ENCODE measurements around the gene CHCHD6.

The CHCHD6 gene

GRCh38 chr3:126720596-126720995 lies 16.6 kb downstream of the CHCHD6 start:
- Histone ChIP-seq H3K4me3 (ENCODE audit: insufficient read depth, low read depth, low read length, poor library complexity, severe bottlenecking) (no peak overlapping the region), H3K9me3 (ENCODE audit: control insufficient read depth, low read length) (no peaks in the 10 kb centered on the region), H3K4me1 (ENCODE audit: control insufficient read depth, insufficient read depth, low read length, poor library complexity, severe bottlenecking) (no peaks in the 10 kb centered on the region), H3K27ac (ENCODE audit: insufficient read depth, low read length, poor library complexity, severe bottlenecking) (no peak overlapping the region), H3K27me3 (replicated peaks; ENCODE audit: control insufficient read depth, insufficient read depth, low read length, poor library complexity, severe bottlenecking) (no peaks in the 10 kb centered on the region), H3K36me3 (ENCODE audit: control insufficient read depth, insufficient read depth, low read length) (no peaks in the 10 kb centered on the region)
- DNase-seq: no peak

- Histone ChIP-seq H3K36me3 (ENCODE audit: control insufficient read depth, insufficient read depth, low read length) (no peaks in the 10 kb centered on the region), H3K27ac (ENCODE audit: insufficient read depth, low read length, poor library complexity, severe bottlenecking) (no peak overlapping the region), H3K9me3 (ENCODE audit: control insufficient read depth, low read length) (no peaks in the 10 kb centered on the region), H3K4me1 (ENCODE audit: control insufficient read depth, insufficient read depth, low read length, poor library complexity, severe bottlenecking) (no peaks in the 10 kb centered on the region), H3K4me3 (ENCODE audit: insufficient read depth, low read depth, low read length, poor library complexity, severe bottlenecking) (no peak overlapping the region), H3K27me3 (replicated peaks; ENCODE audit: control insufficient read depth, insufficient read depth, low read length, poor library complexity, severe bottlenecking) (no peaks in the 10 kb centered on the region)
- DNase-seq: no peak
Measured at GRCh38 chr3:126721246-126721645, 17.2 kb downstream of the CHCHD6 start.

- Histone ChIP-seq H3K27me3 (replicated peaks; ENCODE audit: control insufficient read depth, insufficient read depth, low read length, poor library complexity, severe bottlenecking) (no peaks in the 10 kb centered on the region), H3K9me3 (ENCODE audit: control insufficient read depth, low read length) (no peaks in the 10 kb centered on the region), H3K36me3 (ENCODE audit: control insufficient read depth, insufficient read depth, low read length) (no peaks in the 10 kb centered on the region), H3K4me3 (ENCODE audit: insufficient read depth, low read depth, low read length, poor library complexity, severe bottlenecking) (no peak overlapping the region), H3K27ac (ENCODE audit: insufficient read depth, low read length, poor library complexity, severe bottlenecking) (no peak overlapping the region), H3K4me1 (ENCODE audit: control insufficient read depth, insufficient read depth, low read length, poor library complexity, severe bottlenecking) (no peaks in the 10 kb centered on the region)
- no peak for DNase-seq
Measured at GRCh38 chr3:126723237-126723636, 19.2 kb downstream of the CHCHD6 start.

- Histone ChIP-seq H3K4me3 (ENCODE audit: insufficient read depth, low read depth, low read length, poor library complexity, severe bottlenecking) (no peak overlapping the region), H3K4me1 (ENCODE audit: control insufficient read depth, insufficient read depth, low read length, poor library complexity, severe bottlenecking) (no peaks in the 10 kb centered on the region), H3K9me3 (ENCODE audit: control insufficient read depth, low read length) (no peaks in the 10 kb centered on the region), H3K27ac (ENCODE audit: insufficient read depth, low read length, poor library complexity, severe bottlenecking) (no peak overlapping the region), H3K36me3 (ENCODE audit: control insufficient read depth, insufficient read depth, low read length) (no peaks in the 10 kb centered on the region), H3K27me3 (replicated peaks; ENCODE audit: control insufficient read depth, insufficient read depth, low read length, poor library complexity, severe bottlenecking) (no peaks in the 10 kb centered on the region)
- no peak for DNase-seq
Measured at GRCh38 chr3:126723801-126724200, 19.8 kb downstream of the CHCHD6 start.

- Histone ChIP-seq H3K27me3 (replicated peaks; ENCODE audit: control insufficient read depth, insufficient read depth, low read length, poor library complexity, severe bottlenecking) (no peaks in the 10 kb centered on the region), H3K4me3 (ENCODE audit: insufficient read depth, low read depth, low read length, poor library complexity, severe bottlenecking) (no peak overlapping the region), H3K27ac (ENCODE audit: insufficient read depth, low read length, poor library complexity, severe bottlenecking) (no peak overlapping the region), H3K4me1 (ENCODE audit: control insufficient read depth, insufficient read depth, low read length, poor library complexity, severe bottlenecking) (no peaks in the 10 kb centered on the region), H3K9me3 (ENCODE audit: control insufficient read depth, low read length) (no peaks in the 10 kb centered on the region), H3K36me3 (ENCODE audit: control insufficient read depth, insufficient read depth, low read length) (no peaks in the 10 kb centered on the region)
- DNase-seq: no peak
Measured at GRCh38 chr3:126728680-126729079, 24.6 kb downstream of the CHCHD6 start.

GRCh38 chr3:126730376-126730775 lies 26.3 kb downstream of the CHCHD6 start:
- Histone ChIP-seq H3K27me3 (replicated peaks; ENCODE audit: control insufficient read depth, insufficient read depth, low read length, poor library complexity, severe bottlenecking) (no peaks in the 10 kb centered on the region), H3K4me3 (ENCODE audit: insufficient read depth, low read depth, low read length, poor library complexity, severe bottlenecking) (no peak overlapping the region), H3K36me3 (ENCODE audit: control insufficient read depth, insufficient read depth, low read length) (no peaks in the 10 kb centered on the region), H3K27ac (ENCODE audit: insufficient read depth, low read length, poor library complexity, severe bottlenecking) (no peak overlapping the region), H3K4me1 (ENCODE audit: control insufficient read depth, insufficient read depth, low read length, poor library complexity, severe bottlenecking) (no peaks in the 10 kb centered on the region), H3K9me3 (ENCODE audit: control insufficient read depth, low read length) (no peaks in the 10 kb centered on the region)
- no peak for DNase-seq

- Histone ChIP-seq H3K36me3 (ENCODE audit: control insufficient read depth, insufficient read depth, low read length) (no peaks in the 10 kb centered on the region), H3K27me3 (replicated peaks; ENCODE audit: control insufficient read depth, insufficient read depth, low read length, poor library complexity, severe bottlenecking) (no peaks in the 10 kb centered on the region), H3K4me1 (ENCODE audit: control insufficient read depth, insufficient read depth, low read length, poor library complexity, severe bottlenecking) (no peaks in the 10 kb centered on the region), H3K4me3 (ENCODE audit: insufficient read depth, low read depth, low read length, poor library complexity, severe bottlenecking) (no peak overlapping the region), H3K9me3 (ENCODE audit: control insufficient read depth, low read length) (no peaks in the 10 kb centered on the region), H3K27ac (ENCODE audit: insufficient read depth, low read length, poor library complexity, severe bottlenecking) (no peak overlapping the region)
- no peak for DNase-seq
Measured at GRCh38 chr3:126731044-126731443, 27.0 kb downstream of the CHCHD6 start.

GRCh38 chr3:126732281-126733060 lies 28.4 kb downstream of the CHCHD6 start:
- no peaks in the 10 kb centered on the region for H3K9me3 ChIP-seq (ENCODE audit: control insufficient read depth, low read length)
- no peak overlapping the region for H3K27ac ChIP-seq (ENCODE audit: insufficient read depth, low read length, poor library complexity, severe bottlenecking)
- H3K4me1 ChIP-seq (ENCODE audit: control insufficient read depth, insufficient read depth, low read length, poor library complexity, severe bottlenecking): no peaks in the 10 kb centered on the region
- no peak for DNase-seq
- no peak overlapping the region for H3K4me3 ChIP-seq (ENCODE audit: insufficient read depth, low read depth, low read length, poor library complexity, severe bottlenecking)
- no peaks in the 10 kb centered on the region for H3K36me3 ChIP-seq (ENCODE audit: control insufficient read depth, insufficient read depth, low read length)
- no peaks in the 10 kb centered on the region for H3K27me3 ChIP-seq (replicated peaks; ENCODE audit: control insufficient read depth, insufficient read depth, low read length, poor library complexity, severe bottlenecking)

- H3K27ac ChIP-seq (ENCODE audit: insufficient read depth, low read length, poor library complexity, severe bottlenecking): no peak overlapping the region
- no peaks in the 10 kb centered on the region for H3K4me1 ChIP-seq (ENCODE audit: control insufficient read depth, insufficient read depth, low read length, poor library complexity, severe bottlenecking)
- H3K27me3 ChIP-seq (replicated peaks; ENCODE audit: control insufficient read depth, insufficient read depth, low read length, poor library complexity, severe bottlenecking): no peaks in the 10 kb centered on the region
- H3K4me3 ChIP-seq (ENCODE audit: insufficient read depth, low read depth, low read length, poor library complexity, severe bottlenecking): no peak overlapping the region
- no peaks in the 10 kb centered on the region for H3K9me3 ChIP-seq (ENCODE audit: control insufficient read depth, low read length)
- H3K36me3 ChIP-seq (ENCODE audit: control insufficient read depth, insufficient read depth, low read length): no peaks in the 10 kb centered on the region
- DNase-seq: no peak
Measured at GRCh38 chr3:126733061-126733430, 29.0 kb downstream of the CHCHD6 start.

- Histone ChIP-seq H3K9me3 (ENCODE audit: control insufficient read depth, low read length) (no peaks in the 10 kb centered on the region), H3K4me1 (ENCODE audit: control insufficient read depth, insufficient read depth, low read length, poor library complexity, severe bottlenecking) (no peaks in the 10 kb centered on the region), H3K4me3 (ENCODE audit: insufficient read depth, low read depth, low read length, poor library complexity, severe bottlenecking) (no peak overlapping the region), H3K27ac (ENCODE audit: insufficient read depth, low read length, poor library complexity, severe bottlenecking) (no peak overlapping the region), H3K36me3 (ENCODE audit: control insufficient read depth, insufficient read depth, low read length) (no peaks in the 10 kb centered on the region), H3K27me3 (replicated peaks; ENCODE audit: control insufficient read depth, insufficient read depth, low read length, poor library complexity, severe bottlenecking) (no peaks in the 10 kb centered on the region)
- DNase-seq: no peak
Measured at GRCh38 chr3:126734106-126734723, 30.2 kb downstream of the CHCHD6 start.

All from effector memory CD4-positive, alpha-beta T cell (primary cell).